CD4-positive, alpha-beta T cell treated with Interleukin-4 for 1 hour (primary cell): ENCODE results near the gene ACER2.
"Not testable (repeated sequence)": the region's sequence is repeated elsewhere in the genome, so short reads cannot be mapped to it uniquely, and the experiment has no call there.

Experiments
- DNase-seq, 2 donors: peaks; one replicate each; pipeline ENCODE4 v3.0.0-alpha.2; 2020 to 2022

ACER2 gene

DNA sequence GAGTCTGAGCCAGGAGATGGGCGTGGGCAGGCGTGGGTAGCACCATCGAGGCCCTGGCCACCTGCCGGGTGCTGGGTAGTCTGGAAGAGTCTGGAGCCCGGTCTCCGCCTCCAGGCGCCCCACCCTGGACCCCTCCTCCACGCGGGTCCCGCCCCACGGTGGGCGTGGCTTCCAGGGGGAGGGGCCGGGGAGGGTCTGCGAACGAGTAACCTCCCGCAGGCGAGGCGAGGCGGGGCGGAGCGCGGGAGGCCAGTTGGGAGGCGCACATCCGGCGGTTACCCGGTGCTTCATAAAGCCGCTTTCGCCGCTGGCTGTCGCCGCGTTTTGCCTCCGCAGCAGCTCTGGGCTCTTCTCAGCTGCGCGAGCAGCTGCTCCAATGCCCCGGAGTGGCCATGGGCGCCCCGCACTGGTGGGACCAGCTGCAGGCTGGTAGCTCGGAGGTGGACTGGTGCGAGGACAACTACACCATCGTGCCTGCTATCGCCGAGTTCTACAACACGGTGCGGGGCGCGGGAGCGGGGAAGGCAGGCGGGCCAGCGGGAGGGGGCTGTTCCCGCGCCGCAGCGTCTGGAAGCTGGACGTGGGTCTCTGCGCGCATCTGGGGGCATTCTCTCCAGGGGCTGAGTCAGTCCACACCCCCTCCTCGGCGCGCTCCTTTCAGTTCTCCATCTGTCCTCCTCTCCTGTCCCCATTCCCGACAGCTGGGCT is at the start of gene ACER2:
TSS of gene ACER2 (plus strand) at position 317 of the 708 bp plus-strand sequence. CDS start at position 393, 76 bp downstream.
- peak; percentile 91 to 96 for DNase-seq

DNA sequence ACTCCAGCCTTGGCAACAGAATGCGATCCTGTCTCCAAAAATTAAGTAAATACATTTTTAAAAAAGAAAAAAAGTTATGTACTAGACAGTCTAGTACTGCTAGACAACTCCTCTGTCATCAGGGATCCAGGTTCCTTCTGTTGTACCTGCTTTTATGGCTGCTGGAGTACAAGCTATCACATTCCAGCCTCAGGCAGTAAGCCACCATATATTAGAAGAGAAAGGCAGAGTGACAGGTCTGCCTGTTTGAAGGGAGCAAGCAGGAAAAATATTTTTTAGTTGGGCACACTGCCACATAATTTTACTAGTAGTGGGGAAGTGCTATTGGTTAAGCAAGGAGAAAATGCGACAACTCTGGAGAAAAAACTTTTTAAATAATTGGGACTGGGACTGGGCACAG is 39.7 kb upstream of the ACER2 start:
- no peak for DNase-seq

DNA sequence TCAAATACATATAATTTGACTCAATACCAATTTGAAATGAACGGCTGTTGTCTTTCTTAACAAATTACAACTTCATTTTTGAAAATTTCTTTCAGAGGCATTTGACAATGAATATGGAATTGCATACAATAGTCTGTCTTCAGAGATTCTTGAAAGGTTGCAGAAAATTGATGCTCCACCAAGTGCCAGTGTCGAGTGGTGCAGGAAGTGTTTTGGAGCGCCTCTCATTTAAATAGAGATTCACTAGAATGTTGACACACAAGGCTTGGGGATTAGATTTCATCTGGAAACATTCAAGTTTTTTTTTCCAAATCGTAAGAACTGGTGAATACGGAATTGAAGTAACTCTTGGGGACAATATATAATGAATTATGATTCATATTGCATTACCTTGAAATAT is 36.9 kb upstream of the ACER2 start:
- DNase-seq = no peak

DNA sequence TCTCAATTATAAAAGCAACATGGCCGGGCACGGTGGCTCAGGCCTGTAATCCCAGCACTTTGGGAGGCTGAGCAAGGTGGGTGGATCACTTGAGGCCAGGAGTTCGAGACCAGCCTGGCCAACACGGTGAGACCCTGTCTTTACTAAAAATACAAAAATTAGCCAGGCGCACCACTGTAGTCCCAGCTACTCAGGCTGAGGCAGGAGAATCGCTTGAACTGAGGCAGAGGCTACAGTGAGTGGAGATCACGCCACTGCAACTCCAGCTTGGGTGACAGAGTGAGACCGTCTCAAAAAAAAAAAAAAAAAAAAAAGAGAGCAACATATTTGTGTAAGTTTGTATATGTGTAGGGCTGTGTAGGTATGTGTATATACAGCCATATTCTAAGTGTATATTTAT is 36.2 kb upstream of the ACER2 start:
- no peak for DNase-seq

DNA sequence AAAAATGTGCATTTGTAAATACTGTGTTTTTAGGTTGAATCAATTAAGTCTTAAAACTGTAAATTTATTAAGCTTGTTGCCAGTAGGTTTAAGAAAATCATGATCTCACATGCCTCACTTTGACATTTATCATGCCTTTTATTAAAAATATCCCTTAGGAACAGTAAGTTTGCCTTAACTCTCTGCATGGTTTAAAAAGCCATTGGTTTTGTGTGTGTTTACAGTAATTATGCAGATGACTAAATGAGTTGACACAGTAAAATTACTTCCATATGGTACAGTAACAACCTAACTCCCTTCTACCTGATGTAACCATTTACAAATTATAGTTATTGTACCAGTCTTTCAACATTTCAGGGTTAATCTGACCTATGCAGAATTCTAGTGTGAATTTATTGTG is 35.3 kb upstream of the ACER2 start:
- DNase-seq = no peak

DNA sequence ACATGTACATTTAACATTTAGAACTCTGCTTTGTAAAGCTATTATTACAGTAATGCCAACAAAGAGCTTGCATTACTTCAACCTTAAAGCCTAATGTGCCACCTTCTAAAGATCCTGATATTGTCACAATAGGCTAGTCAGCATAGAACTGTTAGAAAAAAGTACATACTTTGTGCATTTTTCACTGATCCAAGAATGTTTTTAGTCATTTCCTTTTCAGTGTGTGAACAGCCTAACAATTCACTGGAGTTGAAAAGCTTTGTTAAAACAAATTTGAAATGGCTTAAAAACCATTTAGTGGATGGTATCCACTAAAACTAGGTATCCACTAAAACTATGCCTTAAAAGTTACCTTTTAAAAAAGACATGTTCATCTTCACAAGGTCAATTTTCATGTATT is 33.3 kb upstream of the ACER2 start:
- DNase-seq = no peak

DNA sequence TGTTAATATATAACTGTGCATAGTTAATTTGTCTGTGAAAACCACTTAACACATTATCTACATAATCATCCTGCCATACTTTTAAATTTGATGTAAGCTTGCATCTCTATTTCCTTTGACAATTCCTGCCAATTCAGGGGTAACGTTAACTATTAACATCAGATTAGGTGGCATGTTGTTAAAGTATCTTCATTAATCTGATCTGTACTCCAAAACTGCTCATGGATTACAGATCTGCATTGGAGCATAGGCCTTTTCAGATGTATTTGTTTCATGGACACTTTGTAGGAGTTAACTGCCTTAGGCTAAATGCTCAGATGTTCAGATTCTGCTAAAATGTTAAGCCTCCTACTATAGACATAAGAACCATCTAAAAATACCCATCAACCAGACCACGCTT is 31.9 kb upstream of the ACER2 start:
- no peak for DNase-seq

DNA sequence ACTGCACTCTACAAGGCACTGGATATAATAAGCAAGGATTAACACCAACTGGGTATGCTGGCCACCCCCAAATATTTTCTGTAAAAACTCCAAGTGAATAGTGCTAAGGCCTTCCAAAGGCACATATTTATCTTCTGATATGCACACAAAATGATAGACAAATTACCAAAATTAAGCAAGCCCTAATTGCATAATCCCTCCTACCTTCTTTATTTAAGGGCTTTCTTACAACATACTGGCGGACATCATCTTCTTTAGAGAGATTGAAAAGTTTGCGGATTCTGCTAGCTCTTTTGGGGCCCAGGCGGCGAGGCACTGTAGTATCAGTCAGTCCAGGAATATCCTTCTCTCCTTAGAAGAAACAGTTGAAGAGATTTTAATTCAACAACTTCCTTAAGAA is 30.6 kb upstream of the ACER2 start:
- DNase-seq = no peak

DNA sequence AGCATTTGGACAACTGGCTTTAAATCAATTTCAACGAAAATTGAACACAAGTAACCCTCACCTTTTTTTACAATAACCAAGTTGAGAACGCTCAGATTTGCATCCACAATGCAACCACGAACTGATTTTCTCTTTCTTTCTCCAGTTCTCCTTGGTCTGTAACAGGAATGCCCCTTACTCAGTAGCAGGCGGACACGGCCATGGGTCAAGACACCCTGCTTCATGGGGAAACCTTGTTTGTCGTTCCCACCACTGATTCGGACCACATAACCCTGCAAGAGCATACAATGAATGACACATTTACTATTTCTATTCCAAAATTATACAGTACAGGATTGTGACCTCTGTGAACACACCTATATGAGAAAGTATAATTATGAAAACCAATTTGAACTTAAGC is 30.2 kb upstream of the ACER2 start:
- DNase-seq = no peak

DNA sequence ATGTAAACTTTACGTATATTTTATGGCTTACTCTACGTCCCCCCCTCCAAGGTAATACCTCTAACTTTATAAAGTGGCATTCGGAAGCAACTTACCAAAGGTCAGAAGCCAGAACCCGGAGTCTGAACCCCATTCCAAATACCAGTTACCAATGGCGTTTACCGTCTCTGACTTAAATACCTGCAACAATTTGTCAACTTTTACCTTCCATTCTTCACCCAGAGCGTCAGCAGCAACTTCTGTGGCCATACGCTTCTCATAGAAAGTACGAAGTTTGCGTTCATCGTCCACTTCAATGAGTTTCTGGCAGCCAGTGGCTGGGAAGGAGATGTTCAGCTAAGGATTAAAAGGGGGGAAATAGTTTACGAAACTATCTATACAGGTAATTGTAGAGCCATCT is 29.5 kb upstream of the ACER2 start:
- DNase-seq = peak in 1 of 2 donors; percentile 24

DNA sequence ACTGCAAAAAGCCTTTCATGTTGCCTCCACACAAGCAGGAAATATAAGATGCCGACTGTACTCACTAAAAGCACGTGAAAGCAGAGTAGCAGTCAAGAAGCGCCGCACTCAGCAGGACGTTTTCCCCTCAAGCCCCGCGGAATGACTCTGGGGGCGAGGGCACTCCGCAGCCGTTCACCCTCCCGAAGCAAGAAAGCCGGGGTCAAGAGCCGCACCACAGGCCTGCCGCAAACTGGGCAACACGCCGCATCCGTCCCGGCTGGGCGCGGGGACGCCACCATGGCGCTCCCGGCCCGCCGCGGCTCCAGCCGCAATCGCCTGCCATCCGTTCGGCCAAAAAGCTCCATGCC is 29.1 kb upstream of the ACER2 start:
- DNase-seq = peak in 1 of 2 donors; percentile 45

DNA sequence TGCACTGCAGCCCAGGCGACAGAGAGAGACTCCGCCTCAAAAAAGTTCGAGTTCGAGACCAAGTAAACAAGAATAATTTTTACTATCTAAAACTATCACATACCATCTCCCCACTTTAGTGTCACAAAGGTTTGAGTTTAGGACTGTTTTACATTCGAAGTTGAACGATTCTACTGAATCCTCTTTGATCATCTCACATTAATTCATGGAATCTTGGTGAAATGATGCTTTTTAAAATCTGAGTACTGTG is 28.1 kb upstream of the ACER2 start:
- DNase-seq = no peak

DNA sequence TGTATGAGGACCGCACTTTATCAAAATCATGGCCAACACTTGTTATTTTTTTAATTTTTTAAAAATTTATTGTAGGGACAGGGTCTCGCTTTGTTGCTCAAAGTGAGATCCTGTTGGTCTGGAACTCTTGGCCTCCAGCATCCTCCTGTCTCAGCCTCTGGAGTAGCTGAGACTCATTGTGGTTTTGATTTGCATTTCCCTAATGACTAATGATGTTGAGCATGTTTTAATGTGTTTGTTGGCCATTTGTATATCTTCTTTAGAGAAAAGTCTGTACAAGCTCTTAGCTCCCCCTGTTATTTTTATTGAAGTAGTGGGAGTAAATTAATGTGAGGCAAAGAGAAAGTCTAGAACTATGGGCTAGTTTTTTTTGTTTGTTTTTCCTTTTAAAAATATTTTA is 27.2 kb upstream of the ACER2 start:
- no peak for DNase-seq

DNA sequence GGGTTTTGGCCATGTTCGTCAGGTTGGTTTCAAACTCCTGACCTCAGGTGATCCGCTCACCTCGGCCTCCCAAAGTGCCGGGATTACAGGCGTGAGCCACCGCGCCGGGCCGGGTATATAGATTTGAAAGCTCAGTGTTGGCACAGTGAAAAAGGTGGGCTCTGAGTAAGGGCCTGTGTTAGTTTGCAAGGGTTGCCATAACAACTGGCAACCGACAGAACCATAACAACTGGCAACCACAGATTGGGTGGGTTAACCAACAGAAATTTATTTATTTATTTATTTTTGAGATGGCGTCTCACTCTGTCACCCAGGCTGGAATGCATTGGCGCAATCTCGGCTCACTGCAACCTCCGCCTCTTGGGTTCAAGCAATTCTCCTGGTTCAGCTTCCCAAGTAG is 23.6 kb upstream of the ACER2 start:
- DNase-seq = not testable (repeated sequence)

DNA sequence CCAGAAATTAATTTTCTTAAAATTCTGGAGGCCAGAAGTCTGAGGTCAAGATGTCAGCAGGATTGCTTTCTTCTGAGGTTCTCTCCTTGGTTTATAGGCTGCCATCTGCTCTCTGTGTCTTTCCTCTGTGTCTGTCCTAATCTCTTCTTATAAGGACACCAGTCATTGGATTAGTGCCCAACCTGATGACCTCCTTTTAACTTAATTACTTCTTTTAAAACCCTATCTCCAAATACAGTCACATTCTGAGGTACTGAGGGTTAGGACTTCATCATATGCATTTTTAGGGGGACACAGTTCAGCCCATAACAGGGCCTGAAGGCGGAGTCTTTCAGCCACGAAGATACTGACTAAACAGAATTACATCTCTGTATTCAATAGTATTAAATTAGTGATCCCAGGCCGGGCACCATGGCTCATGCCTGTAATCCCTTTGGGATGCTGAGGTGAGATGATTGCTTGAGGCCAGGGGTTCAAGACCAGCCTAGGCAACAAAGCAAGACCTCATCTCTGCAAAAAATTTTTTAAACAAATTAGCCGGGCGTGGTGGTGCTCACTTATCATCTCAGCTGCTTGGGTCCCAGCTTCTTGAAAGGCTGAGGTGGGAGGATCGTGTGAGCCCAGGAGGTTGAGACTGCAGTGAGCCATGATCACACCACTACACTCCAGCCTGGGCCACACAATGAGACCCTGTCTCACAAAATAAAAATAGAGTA is 22.9 kb upstream of the ACER2 start:
- DNase-seq = no peak

DNA sequence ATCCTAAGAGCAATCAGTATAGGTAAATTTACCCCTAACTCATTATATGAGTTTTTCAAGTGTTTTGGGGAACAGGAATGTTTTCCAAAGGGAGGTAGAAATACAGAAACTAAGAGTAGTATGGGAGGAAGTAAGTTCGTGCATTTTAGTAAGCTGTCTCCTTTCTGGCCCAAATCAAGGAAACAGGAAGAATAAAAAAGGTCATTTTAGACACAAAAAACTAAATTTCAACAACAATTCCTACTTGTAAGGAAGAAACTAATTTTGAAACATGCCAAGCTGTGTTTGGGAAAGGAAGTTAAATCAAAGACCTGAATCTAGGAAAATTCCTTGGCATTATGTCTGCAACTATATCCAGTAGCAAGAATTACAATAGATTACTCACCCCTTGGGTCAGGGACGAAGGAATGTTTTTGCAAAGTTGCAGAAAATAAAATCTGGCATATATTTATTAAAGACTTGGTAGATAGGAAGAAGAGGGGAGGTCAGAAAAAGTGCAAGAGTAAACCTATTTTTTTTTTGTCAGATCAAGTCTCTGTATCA is 22.2 kb upstream of the ACER2 start:
- no peak for DNase-seq

DNA sequence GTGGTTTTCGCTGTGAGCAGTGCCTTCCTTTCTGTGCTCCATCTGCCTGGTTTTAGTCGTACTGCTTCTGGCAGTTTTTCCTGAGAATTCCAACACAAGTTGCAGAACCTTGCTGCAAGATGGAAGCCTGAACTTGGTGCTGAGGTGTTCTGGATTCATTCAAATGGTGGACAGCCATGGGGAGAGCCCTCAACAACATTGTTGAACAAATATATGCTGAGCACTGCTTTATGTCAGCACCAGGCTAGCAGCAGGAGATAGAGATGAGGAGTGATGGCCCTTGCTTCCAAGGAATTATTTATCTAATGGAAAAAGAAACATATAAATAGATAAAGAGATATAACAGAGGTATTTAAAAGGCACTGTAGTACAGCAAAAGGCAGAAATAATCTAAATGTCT is 21.5 kb upstream of the ACER2 start:
- DNase-seq = no peak

DNA sequence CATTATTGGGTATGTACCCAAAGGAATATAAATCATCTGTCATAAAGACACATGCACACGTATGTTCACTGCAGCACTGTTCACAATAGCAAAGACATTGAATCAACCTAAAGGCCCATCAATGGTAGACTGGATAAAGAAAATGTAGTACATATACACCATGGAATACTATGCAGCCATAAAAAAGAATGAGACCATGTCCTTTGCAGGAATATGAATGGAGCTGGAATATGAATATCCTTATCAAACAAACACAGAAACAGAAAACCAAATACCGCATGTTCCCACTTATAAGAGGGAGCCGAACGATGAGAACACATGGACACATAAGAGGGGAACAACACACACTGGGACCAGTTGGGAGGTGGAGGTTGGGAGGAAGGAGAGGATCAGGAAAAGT is 19.3 kb upstream of the ACER2 start:
- not testable (repeated sequence) for DNase-seq

DNA sequence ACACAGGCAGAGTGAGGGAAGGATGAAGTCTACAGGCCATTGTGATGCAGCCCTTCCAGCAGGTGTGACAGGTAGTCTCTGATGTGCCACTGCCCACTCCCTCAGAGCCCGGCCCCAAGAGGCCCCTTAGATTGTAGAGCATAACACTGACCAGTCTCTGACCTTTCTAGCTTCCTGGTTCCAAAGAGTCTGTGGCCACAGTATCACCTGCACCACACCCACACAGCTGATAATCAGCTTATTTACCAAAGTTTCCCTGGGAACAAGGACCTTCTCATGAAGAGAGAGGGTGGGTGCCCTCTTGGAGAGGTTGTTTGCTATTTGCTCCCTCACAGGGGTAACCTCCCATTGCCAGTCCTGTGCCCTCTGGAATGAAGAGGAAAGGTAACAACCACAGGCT is 11.0 kb upstream of the ACER2 start:
- DNase-seq = no peak

DNA sequence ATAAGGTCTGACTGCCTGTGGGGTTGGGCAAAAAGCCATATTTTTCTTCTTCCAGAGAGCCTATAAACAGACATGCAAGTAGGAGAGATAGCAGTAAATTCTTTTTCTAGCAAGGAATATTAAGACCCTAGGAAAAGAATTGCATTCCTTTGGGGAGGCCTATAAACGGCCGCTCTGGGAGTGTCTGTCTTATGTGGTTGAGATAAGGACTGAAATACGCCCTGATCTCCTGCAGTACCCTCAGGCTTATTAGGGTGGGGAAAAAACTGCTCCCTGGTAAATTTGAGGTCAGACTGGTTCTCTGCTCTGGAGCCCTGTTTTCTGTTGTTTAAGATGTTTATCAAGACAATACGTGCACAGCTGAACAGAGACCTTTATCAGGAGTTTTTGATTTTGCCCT is 5.6 kb upstream of the ACER2 start:
- not testable (repeated sequence) for DNase-seq

DNA sequence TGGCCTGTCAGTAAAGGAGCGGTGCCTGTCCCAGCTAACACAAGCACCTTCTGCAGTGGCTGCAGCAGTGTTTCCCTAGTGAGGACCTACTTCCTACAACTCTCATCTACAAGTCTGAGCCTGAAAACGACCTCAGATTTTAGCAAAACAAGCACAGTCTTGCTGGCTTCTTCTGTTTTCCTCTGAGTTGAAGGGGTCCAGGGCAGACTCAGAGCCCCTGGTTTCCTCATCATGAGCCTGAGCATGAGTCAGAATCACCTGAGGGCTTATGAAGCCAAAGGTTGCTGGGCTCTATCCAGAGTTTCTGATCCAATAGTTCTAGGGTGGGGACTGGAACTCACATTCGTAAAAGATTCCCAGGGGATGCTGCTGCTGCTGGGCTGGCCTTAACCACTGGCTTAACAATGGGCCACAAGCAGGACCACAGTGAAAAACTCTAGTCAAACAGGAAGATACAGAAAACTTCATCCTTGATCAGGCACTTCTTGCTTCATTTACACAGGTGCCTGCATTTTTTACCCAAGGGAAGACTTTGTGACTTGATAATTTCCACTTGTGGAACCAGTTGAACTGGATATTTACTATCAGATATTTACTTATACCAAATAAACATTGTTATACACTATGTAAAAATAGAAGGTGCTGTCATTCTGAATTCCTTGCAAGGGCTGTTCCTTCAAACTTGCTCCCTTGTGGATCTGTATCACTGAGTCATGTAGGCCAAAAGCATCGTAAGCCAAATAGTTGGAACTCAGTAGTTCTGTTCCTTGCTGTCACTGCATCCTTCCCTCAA is 4.3 kb upstream of the ACER2 start:
- DNase-seq = no peak

DNA sequence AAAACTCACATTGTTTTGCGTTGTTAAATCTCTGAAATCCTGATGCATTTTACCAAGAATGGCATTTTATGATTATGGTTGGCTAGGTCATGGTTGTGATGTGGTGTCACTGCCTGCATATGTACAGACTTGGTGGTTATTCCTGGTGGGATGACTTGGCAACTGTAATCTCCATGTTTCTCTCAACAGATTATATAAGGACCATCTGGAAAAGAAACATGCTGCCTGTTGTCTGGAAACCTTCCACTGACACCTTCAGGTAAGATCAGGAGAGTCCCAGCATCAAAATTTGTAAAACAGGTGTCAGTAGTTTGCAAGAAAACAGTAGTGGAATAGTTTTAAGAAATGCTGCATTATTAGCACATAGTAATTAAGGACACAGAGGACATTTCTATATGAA is 3.0 kb upstream of the ACER2 start:
- DNase-seq = no peak

DNA sequence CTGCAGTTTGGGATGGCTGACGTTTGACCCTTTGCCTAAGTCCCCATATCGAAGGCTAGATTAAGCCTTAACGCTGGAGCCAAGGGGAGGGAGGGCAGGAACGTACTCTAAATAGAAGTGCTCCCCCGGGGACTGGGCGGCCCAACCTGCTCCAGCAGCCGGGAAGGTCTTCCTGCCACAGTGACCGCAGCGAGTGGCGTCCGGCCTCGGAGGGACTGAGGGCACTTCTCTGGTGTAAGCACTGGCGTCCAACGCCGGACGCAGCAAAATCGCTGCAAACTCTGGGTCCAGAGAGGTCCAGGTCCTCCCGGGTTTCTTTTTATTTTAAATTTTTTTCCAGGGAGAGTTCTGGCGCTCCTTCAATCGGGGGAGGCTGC is 505 bp upstream of the ACER2 start:
- peak in 1 of 2 donors; percentile 6 for DNase-seq
